GM21717 (cell line): ENCODE data around the gene AMBRA1.
"Not testable (repeated sequence)": the region's sequence is repeated elsewhere in the genome, so short reads cannot be mapped to it uniquely, and the experiment has no call there.

Experiments used
- ATAC-seq: cut with Tn5 transposase; IDR thresholded peaks from one replicate; pipeline ENCODE4 v1.9.1; 2021; ENCODE audit warnings: mild to moderate bottlenecking, moderate library complexity; ENCODE audit not compliant: unreplicated experiment

Gene AMBRA1

GRCh38 chr11:46383974-46384701 is 209.7 kb downstream of the AMBRA1 start:
- ATAC-seq: no peak

GRCh38 chr11:46383404-46383758 is 210.4 kb downstream of the AMBRA1 start:
- ATAC-seq: no peak

- ATAC-seq: no peak
These were observed 211.0 kb downstream of the AMBRA1 start for GRCh38 chr11:46382646-46383403.

- no peak for ATAC-seq
These were observed 211.8 kb downstream of the AMBRA1 start for GRCh38 chr11:46381819-46382645.

GRCh38 chr11:46381048-46381818 is 212.6 kb downstream of the AMBRA1 start, which contains the start of gene MDK:
MDK (plus strand) TSS chr11:46381669; CDS start chr11:46382058, 389 bp downstream.
- ATAC-seq: no peak

GRCh38 chr11:46380340-46381047 is 213.3 kb downstream of the AMBRA1 start:
- ATAC-seq: no peak

- not testable (repeated sequence) for ATAC-seq
These were observed 214.1 kb downstream of the AMBRA1 start for GRCh38 chr11:46379482-46380293.

GRCh38 chr11:46378811-46379481 is 214.9 kb downstream of the AMBRA1 start:
- no peak for ATAC-seq

GRCh38 chr11:46378296-46378695 is 215.5 kb downstream of the AMBRA1 start:
- ATAC-seq: no peak

- ATAC-seq: no peak
These were observed 216.0 kb downstream of the AMBRA1 start for GRCh38 chr11:46377831-46378230.

- ATAC-seq: no peak
These were observed 216.5 kb downstream of the AMBRA1 start for GRCh38 chr11:46377290-46377689.

GRCh38 chr11:46376258-46377050 is 217.4 kb downstream of the AMBRA1 start:
- ATAC-seq: no peak

GRCh38 chr11:46375392-46376101 is 218.3 kb downstream of the AMBRA1 start:
- ATAC-seq: no peak

GRCh38 chr11:46374815-46375214 is 219.0 kb downstream of the AMBRA1 start:
- ATAC-seq: no peak

GRCh38 chr11:46373787-46374740 is 219.8 kb downstream of the AMBRA1 start:
- no peak for ATAC-seq

- ATAC-seq: not testable (repeated sequence)
These were observed 221.3 kb downstream of the AMBRA1 start for GRCh38 chr11:46372501-46372900.
